ENCODE results near the gene PPP3R1.

PPP3R1 gene

DNA sequence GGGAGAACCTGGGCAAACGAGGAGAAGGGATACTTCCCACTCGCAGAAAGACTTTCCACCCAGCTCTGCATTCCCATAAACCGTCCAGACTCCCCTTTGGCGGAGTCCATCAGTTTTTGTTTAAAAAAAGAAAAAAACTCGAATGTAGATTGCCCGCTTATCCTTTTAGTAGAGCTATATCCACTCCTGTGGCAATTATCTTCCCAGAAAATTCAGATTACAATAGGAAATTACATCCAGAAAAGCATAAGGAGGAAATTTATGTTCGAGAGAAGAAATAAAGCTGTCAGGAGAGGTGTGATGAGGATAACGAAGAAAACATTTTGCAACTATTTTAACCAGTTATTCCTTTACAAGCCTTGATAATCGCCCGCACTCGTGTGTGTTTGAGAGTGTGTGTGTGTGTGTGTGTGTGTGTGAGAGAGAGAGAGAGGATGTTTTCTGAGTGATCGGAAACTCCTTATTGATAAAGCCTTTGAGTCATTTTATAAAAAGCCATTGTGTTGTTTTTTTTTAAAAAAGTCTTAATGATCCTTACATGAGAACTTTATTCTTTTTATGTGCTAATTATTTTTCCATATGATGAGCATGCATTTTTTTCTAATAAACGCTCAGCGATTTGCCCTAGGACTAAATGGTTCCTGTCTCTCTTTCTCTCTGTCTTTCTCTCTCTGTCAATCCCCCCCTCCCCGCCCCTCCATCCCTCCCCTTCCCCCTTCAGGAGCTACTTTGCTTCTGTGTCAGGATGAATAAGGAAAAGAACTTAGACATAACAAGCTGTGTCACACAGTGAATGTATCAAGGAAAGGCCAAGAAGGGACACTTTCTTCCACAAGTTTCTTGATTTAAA, 1.1 kb upstream of the PPP3R1 start:
- DNase-seq: peak; percentile 51

DNA sequence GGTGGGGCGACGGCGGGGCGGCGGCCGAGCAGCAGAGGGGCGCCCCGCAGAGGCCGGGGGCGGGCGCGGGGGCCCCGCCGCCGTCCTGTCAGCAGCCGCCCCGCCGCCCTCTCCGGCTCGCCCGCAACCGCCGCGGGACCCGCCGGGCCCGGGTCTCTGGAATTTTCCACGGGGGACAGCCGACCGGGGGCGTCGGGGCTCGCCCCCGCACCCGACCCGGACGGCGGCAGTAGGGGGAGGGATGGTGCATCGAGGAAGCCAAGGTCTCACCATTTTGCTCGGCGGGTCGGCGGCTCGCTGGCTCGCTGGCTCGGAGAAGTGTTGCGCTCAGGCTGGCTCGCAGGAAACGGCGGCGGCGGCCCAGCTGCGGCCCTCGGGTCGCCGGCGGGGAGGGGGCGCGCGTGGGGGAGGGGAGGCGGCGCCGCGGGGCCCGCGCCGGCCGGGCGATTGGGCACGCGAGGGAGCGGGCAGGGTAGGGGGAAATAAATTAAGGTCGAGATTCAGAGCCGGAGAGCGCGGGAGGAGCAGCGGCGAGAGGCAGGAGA, 405 bp downstream of the PPP3R1 start:
- DNase-seq: peak; percentile 25

DNA sequence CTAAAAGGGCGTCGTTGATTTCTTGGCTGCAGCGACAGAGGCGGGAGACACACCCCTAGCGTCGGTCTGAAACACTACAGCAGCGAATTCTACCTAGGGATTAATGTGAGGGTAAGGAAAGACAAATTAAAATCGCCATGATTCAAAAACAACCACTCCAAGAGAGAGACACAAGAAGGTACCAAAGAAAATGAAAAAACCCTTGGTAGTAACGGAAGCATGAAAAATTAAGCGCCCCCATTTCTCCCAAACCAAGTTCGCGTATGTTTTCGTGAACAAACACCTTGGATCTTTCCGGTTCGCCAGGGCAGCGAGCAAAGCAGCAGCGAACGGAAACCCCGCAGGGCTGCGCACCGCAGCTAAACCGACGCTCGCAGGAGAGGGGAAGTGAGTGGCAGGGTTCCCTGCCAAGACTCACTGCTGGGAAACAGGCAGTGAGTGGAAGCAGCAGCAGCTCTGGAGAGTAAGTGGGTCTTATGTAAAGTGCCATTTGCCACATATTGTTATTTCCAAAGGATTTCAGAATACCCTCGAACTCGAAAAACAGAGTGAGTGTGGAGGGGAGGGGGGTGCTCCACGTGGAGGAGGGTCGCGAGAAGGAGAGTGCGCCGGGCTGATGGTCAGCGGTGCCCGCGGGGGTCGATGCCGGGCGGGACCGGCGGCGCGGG, 1.0 kb downstream of the PPP3R1 start:
- peak; percentile 87 for DNase-seq

DNA sequence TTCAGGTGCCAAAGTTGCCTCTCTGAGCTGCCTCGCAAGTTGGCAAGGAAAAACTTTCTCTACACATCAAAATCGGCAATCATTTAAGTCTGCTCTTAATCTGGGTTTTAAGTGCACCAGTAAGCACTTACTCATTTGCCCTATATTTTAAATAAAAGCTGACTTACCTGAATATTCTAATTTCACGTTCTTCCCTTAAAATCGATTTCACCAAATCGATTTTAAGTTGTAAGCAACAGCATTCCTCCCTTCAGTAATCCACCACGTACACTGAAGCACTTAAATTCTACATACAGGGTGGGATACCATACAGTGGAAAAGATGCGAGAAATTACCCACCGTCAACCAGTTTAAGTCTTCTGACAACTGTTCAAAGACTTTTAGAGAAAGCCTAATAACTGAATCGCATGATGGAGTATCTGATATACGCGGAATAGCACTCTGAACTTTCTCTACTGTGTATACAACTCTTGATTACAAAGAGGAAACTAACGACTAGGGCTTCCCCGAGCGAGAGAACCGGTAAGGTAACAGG, 1.6 kb downstream of the PPP3R1 start:
- no peak for DNase-seq

DNA sequence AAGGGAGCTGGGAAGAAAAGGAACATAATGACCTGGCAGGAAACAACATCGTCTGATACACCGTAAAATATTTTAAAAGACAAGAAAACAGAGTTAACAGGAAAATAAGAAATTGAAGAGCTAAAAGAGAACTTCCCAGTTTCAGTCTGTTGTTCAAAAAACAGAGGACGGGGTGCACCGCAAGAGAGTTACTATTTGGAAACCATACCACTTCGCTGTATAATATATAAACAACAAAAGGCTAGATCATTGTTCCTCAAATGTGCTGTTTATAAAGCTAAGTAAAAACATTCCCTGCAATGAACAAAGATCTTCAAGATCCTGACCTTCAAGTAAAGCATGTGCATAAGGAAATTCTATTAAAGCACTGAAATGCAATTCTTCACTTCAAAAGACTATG, 2.1 kb downstream of the PPP3R1 start:
- DNase-seq: no peak

DNA sequence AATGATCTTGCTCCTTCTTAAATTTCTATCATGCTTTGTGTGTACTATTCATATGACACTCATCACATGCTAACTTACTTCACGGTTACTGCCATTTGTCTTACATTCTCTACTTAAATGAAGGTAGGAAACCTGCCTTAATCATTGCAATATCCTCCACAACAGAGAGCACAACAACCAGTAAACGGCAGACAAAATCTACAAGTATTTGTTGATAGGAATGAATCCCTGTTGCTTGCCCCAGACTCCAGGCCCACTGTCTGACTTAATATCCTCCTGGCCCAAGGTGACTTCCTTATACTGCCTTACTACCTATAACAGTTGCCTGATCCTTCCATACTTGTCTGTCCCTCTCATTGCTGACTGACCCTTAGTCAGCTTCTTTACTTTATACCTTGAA, 3.5 kb downstream of the PPP3R1 start:
- DNase-seq: no peak

DNA sequence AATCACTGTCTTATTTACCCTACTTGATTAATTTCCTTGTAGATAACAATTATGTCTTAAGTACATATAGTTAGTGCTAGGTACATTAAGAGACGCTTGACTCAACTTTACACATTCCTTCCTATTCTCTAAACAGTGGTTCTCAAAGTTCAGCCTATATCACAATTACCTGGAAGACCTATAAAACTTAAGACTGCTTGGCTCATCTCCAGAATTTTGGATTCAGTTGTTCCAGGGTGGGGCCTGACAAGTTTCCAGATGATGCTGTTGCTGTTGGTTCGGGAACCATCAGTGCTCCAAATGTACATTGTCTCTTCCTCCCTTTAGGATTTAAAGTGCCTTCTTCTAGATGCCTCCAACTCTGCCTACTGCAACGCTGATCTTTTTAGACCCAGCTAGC, 4.0 kb downstream of the PPP3R1 start:
- DNase-seq: no peak

DNA sequence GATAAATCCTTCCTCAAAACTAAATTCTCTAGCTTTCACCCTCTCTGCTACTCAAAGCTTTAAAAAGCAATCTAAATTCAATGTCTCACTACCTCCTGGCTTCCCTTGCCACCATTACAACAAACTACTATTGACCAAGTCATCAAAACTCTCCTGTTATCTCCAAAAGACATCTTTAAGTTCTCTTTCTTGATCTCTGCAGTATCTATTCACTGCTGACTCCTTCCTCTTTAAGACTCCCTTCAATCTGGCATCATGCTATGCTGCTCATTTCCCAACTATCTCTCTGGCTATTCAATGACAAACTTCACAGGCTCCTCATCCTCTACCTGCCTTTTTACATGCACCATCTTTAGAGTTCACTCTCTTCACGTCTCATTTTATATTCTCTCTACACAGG, 5.9 kb downstream of the PPP3R1 start:
- no peak for DNase-seq

DNA sequence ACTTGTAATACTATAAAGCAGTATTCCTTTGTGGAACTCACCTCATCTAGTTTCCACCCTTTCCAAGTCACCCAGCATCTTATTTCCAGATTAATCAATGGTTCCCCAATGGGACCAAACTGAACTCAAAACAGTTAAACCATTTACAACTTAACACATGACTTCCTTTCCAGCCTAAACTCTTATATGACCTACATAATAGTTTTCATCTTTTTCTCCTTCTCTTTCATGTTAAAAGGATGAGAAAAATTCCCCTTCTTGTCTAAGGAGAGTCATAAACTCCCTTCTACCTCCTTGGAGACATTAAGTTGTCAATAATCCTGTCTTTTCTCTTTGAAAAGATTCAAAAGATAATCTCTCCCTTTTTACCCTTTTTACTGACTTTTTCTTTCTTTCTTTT, 6.7 kb downstream of the PPP3R1 start:
- no peak for DNase-seq

DNA sequence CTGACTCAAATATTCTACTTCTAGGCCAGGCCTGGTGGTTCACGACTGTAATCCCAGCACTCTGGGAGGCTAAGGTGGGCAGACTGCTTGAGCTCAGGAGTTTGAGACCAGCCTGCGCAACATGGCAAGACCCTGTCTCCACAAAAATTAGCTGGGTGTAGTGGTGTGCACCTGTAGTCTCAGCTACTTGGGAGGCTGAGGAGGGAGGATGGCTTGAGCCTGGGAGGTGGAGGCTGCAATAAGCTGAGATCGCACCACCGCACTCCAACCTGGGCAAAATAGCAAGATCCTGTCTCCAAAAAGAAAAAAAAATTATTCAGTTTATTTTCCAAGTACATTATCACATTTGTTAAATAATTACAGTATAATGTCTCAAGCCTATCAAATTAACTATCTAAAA, 7.3 kb downstream of the PPP3R1 start:
- DNase-seq: no peak

- no peak for DNase-seq
Measured at GRCh38 chr2:68244456-68244855, 7.9 kb downstream of the PPP3R1 start.

- no peak for DNase-seq
Measured at GRCh38 chr2:68241732-68242131, 10.6 kb downstream of the PPP3R1 start.

GRCh38 chr2:68240446-68240845, 11.9 kb downstream of the PPP3R1 start:
- no peak for DNase-seq

GRCh38 chr2:68238955-68239822, 13.1 kb downstream of the PPP3R1 start:
- no peak for DNase-seq

- no peak for DNase-seq
Measured at GRCh38 chr2:68237976-68238580, 14.3 kb downstream of the PPP3R1 start.

GRCh38 chr2:68237404-68237803, 14.9 kb downstream of the PPP3R1 start:
- DNase-seq: no peak

GRCh38 chr2:68236876-68237275, 15.5 kb downstream of the PPP3R1 start:
- DNase-seq: no peak

DNA sequence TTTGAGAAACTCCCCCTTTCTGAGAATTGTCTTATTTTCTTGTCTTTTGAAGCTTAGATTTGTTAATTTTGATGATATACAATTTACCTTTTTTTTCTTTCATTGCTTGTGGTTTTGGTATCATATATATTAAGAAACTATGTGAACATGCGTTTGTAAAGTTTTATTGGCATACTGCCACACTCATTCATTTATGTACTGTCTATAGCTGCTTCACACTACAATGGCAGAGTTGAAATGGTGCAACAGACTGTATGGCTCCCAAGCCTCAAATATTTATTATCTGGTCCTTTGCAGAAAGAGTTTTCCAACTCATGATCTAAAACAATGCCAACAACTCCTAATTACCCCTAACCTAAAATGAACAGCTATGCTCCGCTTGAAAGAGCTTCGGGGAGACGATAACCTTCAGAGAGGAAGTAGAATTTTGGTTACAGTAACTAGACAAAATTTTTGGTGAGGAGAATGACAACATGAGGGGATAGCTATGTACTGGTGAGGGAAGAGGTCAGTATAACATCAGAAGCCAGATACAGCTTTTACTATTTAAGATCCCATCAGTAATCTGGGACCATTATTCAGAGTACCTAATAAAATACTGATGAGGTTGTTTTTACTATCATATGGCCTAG, 16.1 kb downstream of the PPP3R1 start:
- DNase-seq: no peak

DNA sequence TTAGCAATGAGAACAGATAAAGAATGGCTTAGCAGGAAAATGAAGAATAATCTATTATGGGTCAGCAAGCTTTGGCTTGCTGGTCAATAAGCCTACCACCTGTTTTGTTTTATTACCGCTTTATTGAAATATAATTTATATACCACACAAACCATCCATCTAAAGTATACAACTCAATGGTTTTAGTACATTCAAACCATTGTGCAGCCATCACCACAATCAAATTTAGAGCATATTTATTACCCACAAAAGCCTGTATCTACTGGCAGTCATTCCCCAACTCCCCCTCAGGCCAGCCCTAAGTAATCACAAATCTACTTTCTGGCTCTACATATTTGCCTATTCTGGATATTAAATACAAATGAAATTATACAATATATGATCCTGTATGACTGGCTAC, 17.2 kb downstream of the PPP3R1 start:
- no peak for DNase-seq

DNA sequence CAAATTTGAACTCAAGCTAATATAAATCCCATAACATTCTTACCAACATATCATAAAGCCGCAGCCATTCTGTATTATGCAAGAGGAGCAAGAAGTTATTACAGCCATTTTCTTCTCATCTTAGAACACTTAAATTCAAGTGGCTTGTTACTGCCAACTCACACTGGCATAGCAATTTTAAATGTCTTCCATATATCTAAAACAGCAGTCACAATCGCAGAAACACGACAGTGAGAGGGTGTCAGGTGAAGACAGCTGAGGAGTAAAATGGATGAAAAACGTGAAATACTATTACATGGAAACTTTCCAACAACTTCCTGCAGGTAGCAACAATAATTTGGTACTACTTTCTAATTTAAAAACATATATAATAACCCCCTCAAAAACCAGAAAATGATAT, 17.9 kb downstream of the PPP3R1 start:
- no peak for DNase-seq

- DNase-seq: no peak
Measured at GRCh38 chr2:68231061-68231372, 21.3 kb downstream of the PPP3R1 start.
